GM15510 (cell line): Measurements from ENCODE around the gene RNF123.
A peak's percentile ranks its signal among the peaks of the same experiment; 100 is the strongest.

Experiments used
- POLR2A ChIP-seq: IDR thresholded peaks from 3 replicates; pipeline ENCODE4 v1.6.1; 2011; ENCODE audit warnings: borderline replicate concordance; ENCODE audit not compliant: insufficient read length; ENCODE audit errors: extremely low read depth

The RNF123 gene

GRCh38 chr3:49722896-49723295 is 33.5 kb downstream of the RNF123 start:
- TF ChIP-seq POLR2A, result no peak

DNA sequence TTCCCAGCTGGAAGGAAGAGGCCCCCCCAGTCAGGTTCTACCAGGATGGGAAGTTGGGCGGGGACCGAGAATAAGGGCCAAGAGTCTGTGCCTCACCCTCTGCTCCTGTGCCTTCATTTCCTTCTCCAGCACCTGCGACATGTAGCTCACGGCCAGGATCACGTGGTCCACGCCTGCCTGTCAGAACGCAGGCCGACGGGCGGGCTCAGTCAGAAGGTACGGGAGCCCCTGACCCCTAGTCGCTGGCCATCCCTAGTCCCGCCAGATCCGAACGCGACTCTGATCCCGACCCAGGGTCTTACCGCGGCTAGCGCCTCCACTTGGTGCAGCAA is 33.9 kb downstream of the RNF123 start:
- TF ChIP-seq POLR2A, result no peak

DNA sequence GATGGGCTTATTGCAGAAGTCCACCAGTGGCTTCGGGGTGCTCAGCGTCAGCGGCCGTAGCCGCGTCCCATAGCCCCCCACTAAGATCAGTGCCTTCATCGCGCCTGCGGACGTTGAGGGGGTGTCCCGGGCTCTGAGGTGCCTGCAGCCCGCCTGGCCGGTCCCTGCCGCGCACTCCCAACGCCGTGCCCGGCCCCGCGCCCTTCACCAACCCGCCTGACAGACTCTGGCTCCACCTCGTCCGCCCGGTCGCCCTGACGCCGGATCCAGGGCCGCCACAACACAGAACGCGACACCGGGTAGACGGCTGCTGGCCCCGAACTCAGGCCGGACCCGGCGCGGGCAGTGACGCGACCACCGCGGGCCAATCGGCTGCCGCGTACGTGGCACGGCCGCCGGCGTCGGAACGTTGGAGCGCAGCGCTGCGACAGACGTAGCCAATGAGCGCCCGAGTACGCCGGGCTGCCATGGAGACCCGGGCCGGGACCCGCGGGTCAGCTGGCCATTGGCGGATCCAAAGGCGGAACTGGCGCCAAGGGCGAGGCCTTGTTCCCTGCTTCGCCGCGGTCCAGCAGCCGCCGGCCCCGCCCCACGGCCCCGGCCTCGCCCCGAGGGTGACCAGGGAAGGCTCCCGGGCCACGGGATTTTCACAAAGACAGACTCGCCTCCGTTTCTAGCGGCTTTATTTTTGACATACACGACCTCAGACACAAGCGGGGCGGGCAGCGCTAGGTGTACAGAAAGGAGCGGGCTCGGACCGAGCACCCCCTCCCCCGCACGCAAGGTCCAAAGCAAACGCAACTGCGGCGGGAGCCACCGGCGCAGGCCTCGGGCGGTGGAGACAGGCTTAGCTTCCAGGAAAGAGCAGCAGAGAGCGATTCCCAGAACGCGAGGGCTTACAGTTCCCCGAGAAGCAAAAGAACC is 34.5 kb downstream of the RNF123 start, which contains the start of gene GMPPB:
TSS of gene GMPPB (minus strand) at position 324 of the 924 bp plus-strand sequence. CDS start at position 99, 225 bp downstream.
- peak; percentile 78 for TF ChIP-seq POLR2A

DNA sequence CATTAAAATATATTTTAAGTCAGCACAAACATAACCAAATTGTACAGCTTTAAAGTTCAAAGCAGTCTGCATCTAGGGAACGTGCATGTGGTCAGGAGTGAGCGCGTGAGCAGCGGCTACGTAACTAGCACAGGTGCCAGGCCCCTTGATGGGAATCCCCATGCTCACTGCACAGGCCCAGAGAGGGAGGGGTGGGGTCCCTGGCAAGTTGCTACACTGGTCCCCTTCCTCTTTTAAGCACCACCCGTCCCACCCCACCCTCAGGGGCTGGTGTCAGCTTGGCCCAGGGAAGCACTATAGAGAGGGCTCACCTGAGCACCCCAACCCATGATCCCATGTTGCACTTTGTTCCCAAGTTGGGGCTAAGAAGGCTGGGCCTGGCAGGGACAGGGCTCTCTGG is 35.2 kb downstream of the RNF123 start:
- no peak for TF ChIP-seq POLR2A

- TF ChIP-seq POLR2A, result no peak
Observed at GRCh38 chr3:49725906-49726681, 36.7 kb downstream of the RNF123 start.

DNA sequence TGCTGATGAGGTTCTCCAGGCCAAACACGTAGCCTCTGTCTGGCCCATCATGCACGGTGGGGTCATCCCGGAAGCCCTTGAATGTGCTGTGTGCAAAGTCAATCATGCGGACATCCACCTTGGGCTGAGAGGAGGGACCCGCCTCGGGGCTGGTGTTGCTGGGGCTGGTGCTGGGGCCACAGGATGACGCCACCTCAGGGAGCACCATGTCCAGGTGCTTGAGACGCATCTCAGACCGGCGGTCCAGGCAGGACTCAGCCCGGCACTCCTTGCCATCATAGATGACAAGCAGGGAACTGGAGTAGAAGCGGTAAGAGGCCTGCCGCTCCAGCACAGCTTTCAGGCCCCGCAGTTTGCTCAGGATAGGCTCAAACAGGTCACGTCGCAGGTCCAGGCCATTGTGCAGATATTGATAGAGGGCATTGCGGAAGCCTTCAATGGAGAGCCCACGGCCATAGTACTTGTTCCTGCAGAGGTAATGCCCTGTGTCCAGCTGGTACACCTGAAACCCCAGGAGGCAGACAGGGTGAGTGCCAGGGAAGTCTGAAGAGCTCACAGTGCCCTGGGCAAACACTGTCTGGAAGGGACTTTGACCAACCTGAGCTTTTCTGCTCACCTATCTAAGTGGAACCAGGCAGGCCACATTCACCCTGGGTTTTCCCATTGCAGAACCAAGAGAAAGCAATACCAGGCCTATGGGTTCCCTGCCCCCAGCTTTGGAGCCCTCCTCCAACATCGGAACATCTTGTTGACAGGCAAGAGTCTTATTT is 38.0 kb downstream of the RNF123 start:
- no peak for TF ChIP-seq POLR2A

DNA sequence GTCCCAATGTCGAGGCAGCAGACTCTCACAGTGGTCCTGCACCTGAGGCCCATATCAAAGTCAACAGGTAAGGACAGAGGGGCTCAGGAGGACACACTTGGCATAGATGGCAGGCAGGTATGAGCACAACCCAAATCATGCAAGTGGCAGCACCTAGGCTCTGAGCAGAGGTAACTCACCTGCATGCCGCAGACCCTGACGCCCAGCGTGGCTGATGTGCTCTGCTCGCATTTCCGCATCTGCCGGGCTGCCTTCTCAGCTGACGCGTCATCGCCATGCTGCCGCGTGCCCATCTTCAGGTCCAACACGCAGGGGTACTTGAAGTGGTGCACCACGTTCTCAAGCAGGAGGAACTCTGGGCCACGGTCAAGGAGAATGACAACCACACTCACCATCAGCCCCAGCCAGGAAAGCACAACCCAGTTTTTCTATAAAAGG is 38.6 kb downstream of the RNF123 start:
- no peak for TF ChIP-seq POLR2A

- no peak for TF ChIP-seq POLR2A
Observed at GRCh38 chr3:49729966-49730609, 40.7 kb downstream of the RNF123 start.

DNA sequence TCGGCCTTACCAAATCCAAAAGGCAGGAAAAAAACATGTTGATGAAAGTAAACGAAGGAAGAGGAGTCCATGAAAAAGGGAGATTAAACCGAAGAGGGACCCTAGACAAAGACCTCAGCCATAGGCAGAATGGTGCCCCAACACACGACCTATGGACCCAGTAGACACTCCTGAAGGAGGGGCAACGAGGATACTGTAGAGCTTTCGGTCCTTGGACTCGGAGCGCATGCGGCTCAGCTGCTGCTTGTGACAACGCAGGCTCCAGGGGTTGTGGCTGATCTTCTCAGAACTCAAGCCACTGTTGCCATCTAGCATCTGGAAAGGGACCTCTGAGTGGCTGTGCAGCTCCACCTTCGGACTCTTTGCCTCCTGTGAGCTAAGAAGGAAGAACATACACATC is 43.2 kb downstream of the RNF123 start:
- no peak for TF ChIP-seq POLR2A

- no peak for TF ChIP-seq POLR2A
Observed at GRCh38 chr3:49733551-49733950, 44.2 kb downstream of the RNF123 start.

DNA sequence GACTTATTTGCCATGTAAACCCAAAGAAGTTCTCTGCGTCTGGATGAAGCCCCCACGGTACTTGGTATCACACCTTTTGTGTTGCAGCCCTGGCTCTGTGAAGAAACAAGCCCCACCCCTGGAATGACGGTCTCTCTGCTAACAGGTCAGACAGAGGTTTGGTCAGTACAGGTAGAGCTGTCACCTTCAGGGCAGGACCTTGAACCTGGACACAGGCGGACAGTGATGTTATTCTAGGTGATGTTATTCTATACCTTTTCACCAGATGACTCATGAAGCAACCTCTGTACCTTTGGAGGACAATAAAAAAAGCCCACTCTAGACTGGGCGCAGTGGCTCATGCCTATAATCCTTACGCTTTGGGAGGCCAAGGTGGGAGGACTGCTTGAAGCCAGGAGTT is 45.4 kb downstream of the RNF123 start:
- TF ChIP-seq POLR2A, result no peak

GRCh38 chr3:49738067-49738713 is 48.8 kb downstream of the RNF123 start:
- no peak for TF ChIP-seq POLR2A

DNA sequence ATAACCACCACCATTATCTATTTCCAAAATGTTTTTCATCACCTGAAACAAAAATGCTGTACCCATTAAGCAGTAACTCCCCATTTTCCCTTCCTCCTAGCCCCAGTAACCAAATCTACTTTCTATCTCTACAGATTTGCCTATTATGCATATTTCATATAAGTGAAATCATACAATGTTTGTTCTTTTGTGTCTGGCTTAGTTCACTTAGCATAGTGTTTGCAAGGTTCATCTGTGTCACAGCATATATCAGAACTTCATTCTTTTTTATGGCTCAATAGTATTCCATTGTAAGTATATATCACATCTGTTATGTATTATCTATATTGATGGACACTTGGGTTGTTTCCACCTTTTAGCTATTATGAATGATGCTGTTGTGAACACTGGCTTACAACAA is 51.1 kb downstream of the RNF123 start:
- no peak for TF ChIP-seq POLR2A

- TF ChIP-seq POLR2A, result no peak
Observed at GRCh38 chr3:49745986-49746385, 56.6 kb downstream of the RNF123 start.

DNA sequence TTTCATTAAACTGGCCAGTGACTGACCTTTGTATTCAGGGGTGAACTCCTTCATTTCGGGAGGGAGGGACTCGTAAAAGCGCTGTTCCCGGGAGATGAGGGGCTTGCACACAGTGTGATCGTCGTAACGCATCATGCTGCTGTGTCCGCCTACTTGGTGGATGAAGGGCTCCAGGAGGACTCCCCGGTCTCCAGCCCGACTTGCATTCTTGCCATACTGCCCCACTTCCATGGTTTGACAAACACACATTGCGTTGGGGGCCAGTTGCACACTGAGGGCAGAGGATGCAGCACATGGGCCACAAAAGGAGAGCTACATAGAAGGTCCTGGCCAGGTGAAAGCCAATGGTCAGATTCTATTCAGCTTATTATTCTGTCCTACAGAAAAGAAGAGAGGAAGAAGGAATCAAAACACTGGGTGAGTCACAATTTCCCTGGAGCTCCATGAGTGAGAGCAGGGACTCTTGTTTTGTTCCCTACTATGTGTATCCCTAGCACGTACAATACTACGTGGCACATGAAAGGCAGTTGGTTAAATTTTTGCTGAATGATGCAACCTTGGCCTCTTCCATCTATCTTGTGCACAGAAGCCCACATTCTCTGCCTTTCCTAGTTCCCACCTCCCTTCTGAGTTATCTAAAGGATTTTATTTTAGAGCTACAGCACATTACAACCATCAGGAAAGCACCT is 58.6 kb downstream of the RNF123 start:
- no peak for TF ChIP-seq POLR2A
